AG04450 (cell line): ENCODE data around the gene AURKB. TPM values are rescaled to one million over a fixed set of nuclear protein-coding genes. Genes with fewer than 3 reads are reported as not detected.
A peak's percentile ranks its signal among the peaks of the same experiment; 100 is the strongest.

Experiments used
- CTCF ChIA-PET: fragments of 300-600, 350-600 bp; formaldehyde crosslinking; extraction: SDS; loops from one replicate; lab custom pipeline; 2022; ENCODE audit warnings: antibody characterized with exemption, inconsistent platforms; lab: Charles Lee
- POLR2A ChIA-PET: fragments of 350-600 bp; formaldehyde crosslinking; extraction: SDS; loops from one replicate; lab custom pipeline; 2021; ENCODE audit warnings: antibody characterized with exemption, inconsistent platforms; lab: Yijun Ruan, JAX
- DNase-seq: peaks from one replicate; pipeline ENCODE4 v3.0.0-alpha.2; 2011; ENCODE audit warnings: low read depth, low spot score
- H3K27ac ChIP-seq: one replicate; pipeline ENCODE4 v1.5.1; 2012; ENCODE audit warnings: low read depth, low read length, control low read depth
- H3K27me3 ChIP-seq: one replicate; pipeline ENCODE4 v1.6.0; 2012; ENCODE audit warnings: low read length; ENCODE audit not compliant: control insufficient read depth, insufficient read depth
- H3K4me3 ChIP-seq: 2 replicates; pipeline ENCODE4 v1.5.1; 2011; ENCODE audit warnings: mild to moderate bottlenecking, low read depth, low read length, control low read depth
- H3K9me3 ChIP-seq: 2 replicates; pipeline ENCODE4 v1.5.1; 2012; ENCODE audit warnings: low read length; ENCODE audit not compliant: control insufficient read depth, insufficient read depth
- polyA plus RNA-seq: library from polyadenylated mRNA; depleted of rRNA; stranded (reverse); fragments of >200 nt; gene quantifications from 2 replicates; pipeline ENCODE4 v1.2.3, GENCODE V29; 2011; rRNA removed
- TF ChIP-seq, protein P1 (sequence below): IDR thresholded peaks from 2 replicates; pipeline ENCODE4 v1.5.1; 2011; ENCODE audit warnings: low read depth, low read length, control low read depth, inconsistent platforms

Gene AURKB
- polyA plus RNA-seq, 1 experiment, result 5.9 TPM

DNA sequence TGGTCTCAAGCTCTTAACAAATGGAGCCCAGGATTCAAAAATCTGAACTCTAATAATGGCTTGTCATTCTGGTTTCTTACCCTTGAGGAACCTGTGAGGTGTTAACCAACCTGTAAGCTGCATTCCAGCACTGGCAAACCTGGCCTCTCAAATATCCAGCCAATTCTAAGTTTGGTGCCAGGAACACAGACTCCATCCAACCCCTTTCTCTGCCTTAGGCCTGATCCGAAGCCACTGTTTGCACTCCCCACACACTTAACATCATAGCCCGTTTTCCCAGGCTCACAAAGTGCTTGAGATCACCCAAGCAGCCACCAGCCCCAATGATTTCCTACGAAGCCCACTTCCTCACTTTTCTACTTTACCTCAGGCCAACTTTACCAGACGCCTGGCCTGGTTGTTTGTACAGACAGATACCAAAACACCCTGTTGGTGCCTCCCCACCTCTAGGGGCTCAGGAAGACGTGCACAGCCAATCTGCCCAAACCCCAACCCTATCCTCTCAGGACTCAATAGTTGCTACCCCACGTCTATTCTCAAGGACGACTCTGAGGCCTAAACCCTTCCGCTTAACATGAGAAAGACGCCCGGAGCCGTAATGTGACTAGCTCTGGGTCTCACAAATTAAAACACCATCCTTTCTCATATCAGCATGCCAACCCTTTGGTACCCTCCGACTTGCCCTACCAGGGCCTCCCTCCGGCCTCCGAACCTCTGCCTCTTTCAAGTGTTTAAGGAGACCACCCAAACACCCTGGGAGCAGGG, 55.0 kb downstream of the AURKB start:
- CTCF ChIA-PET, result interaction anchor here (1.2 kb wide), 1 partner anchor 18 kb away, joined by 3 read pairs; no protein-coding TSS in a partner anchor
- POLR2A ChIA-PET, result interaction anchor here (2.0 kb wide), 1 partner anchor 18 kb away, joined by 23 read pairs; no protein-coding TSS in a partner anchor
- Histone ChIP-seq H3K9me3 (no peaks in the 10 kb centered on the region; the same call in 1 of the 2 replicates), H3K27me3 (no peaks in the 10 kb centered on the region), H3K4me3 (peak overlapping the region; percentile 72), H3K27ac (peak overlapping the region; percentile 88)
- TF ChIP-seq, protein P1, sequence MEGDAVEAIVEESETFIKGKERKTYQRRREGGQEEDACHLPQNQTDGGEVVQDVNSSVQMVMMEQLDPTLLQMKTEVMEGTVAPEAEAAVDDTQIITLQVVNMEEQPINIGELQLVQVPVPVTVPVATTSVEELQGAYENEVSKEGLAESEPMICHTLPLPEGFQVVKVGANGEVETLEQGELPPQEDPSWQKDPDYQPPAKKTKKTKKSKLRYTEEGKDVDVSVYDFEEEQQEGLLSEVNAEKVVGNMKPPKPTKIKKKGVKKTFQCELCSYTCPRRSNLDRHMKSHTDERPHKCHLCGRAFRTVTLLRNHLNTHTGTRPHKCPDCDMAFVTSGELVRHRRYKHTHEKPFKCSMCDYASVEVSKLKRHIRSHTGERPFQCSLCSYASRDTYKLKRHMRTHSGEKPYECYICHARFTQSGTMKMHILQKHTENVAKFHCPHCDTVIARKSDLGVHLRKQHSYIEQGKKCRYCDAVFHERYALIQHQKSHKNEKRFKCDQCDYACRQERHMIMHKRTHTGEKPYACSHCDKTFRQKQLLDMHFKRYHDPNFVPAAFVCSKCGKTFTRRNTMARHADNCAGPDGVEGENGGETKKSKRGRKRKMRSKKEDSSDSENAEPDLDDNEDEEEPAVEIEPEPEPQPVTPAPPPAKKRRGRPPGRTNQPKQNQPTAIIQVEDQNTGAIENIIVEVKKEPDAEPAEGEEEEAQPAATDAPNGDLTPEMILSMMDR, result no peak
- DNase-seq, result no peak

Other genes with a start within 250 kb of the AURKB start
- gene GUCY2D, start 208.0 kb downstream of the AURKB start, polyA plus RNA-seq, result not detected in 2 replicates
- not detected in 2 replicates for gene ALOX15B, start 171.5 kb downstream of the AURKB start, polyA plus RNA-seq
- not detected in 2 replicates for gene ALOX12B, start 122.9 kb downstream of the AURKB start, polyA plus RNA-seq
- gene ALOXE3, start 92.1 kb downstream of the AURKB start, polyA plus RNA-seq, result 0.04 and 0.05 TPM in 2 replicates
- not detected in 2 replicates for gene HES7, start 86.5 kb downstream of the AURKB start, polyA plus RNA-seq
- gene PER1, start 58.2 kb downstream of the AURKB start, polyA plus RNA-seq, result 3.1 and 5.5 TPM in 2 replicates
- 20.8 and 24.3 TPM in 2 replicates for gene VAMP2, start 47.6 kb downstream of the AURKB start, polyA plus RNA-seq
- 8.7 and 9.6 TPM in 2 replicates for gene TMEM107, start 34.2 kb downstream of the AURKB start, polyA plus RNA-seq
- gene BORCS6, start 20.4 kb downstream of the AURKB start, polyA plus RNA-seq, result 2.3 and 2.7 TPM in 2 replicates
- 6.1 and 7.3 TPM in 2 replicates for gene CTC1, start 37.5 kb upstream of the AURKB start, polyA plus RNA-seq
- gene PFAS, start 38.7 kb upstream of the AURKB start, polyA plus RNA-seq, result 14.0 and 18.5 TPM in 2 replicates
- gene RANGRF, start 78.1 kb upstream of the AURKB start, polyA plus RNA-seq, result 26.4 and 30.8 TPM in 2 replicates
- 1.4 and 1.9 TPM in 2 replicates for gene SLC25A35, start 84.8 kb upstream of the AURKB start, polyA plus RNA-seq
- gene ARHGEF15, start 99.7 kb upstream of the AURKB start, polyA plus RNA-seq, result not detected in 2 replicates
- gene ODF4, start 129.3 kb upstream of the AURKB start, polyA plus RNA-seq, result not detected in 2 replicates
- gene RPL26, start 172.6 kb upstream of the AURKB start, polyA plus RNA-seq, result 3,841 and 4,830 TPM in 2 replicates
- gene RNF222, start 187.3 kb upstream of the AURKB start, polyA plus RNA-seq, result not detected in 2 replicates
- 65.6 and 74.7 TPM in 2 replicates for gene NDEL1, start 225.3 kb upstream of the AURKB start, polyA plus RNA-seq